Stimulated activated CD4-positive, alpha-beta T cell treated with anti-CD3 and anti-CD28 coated beads, Interleukin-1b, Interleukin-23, amount 100 ng/mL, for 1 hour (primary cell): ENCODE measurements around the gene WDR1.

Experiments used
- DNase-seq, 2 donors: peaks; one replicate each; pipeline ENCODE4 v3.0.0-alpha.2; 2020; ENCODE audit warnings: low read depth in 2 of 2

Gene WDR1

DNA sequence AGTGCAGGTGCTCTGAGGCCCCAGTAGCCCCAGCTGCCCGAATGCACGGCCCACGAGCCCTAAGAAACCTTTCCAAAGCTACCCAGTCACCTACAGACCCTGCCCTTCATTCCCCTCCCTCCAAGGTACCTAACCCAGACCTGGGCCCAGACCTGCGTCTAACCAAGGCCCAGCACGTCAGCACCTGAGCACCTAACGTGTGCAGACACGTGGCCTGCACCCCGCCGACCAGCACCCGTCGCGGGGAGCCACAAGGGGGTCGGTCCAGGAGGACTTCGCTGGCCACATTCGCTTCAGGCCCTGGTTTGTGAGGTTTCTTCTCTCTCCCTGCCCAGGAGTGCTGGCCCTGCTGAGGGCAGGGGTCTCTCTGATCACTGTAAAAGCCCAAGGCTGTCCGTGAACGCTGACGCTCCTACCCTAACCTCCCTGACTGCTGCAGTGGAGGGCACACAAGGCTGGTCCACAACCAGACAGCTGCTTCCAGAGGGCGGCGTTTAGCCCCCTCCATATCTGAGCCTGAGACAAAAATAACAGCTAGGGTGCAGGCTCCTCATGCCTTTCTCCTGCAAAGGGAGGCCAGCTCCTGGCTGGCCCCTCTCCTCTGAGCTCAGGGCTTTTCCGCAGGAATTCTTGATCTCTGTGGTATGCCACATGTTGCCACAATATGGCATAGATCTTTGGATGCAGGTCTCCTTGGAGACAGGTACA, 31.8 kb downstream of the WDR1 start:
- no peak for DNase-seq

GRCh38 chr4:10083861-10084641, 32.5 kb downstream of the WDR1 start:
- no peak for DNase-seq

GRCh38 chr4:10083331-10083771, 33.2 kb downstream of the WDR1 start:
- DNase-seq = no peak

DNA sequence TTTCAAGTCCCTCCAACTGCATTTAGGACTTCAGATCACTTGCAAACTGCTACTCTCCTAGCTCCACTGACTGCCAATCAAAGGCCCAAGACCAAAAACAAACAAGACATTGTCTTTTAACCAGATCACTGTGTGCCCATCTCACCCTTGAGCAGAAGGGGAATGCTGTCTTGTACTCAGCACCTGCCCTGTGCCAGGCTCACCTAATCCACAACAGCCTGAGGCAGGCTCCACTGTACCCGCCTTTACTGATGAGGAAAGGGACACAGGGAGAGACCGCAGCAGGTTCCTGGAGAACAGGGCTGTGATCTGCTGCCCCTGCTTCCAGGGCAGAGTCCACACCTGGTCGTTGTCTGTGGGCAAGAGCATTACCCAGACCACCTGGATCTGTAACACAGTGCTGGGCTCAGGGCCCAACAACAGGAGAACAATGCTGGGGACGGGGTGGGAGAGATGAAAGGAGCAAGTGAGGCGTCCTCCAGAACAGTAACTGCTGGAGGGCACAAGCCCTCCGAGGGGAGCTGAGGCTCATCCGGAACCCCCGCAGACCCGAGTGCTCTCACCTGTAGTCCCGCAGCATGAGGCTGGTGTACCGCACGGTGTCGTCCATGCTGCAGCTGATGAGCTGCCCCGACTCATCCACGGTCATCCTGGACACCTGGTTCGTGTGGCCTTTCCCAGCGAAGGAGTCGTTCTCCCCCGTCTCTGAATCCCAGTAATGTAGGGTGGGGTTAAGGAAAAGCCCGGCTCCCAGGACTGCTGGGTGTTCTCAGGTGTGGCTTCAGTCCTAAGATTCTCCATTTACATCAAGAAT, 33.9 kb downstream of the WDR1 start:
- no peak for DNase-seq

GRCh38 chr4:10082047-10082446, 34.6 kb downstream of the WDR1 start:
- DNase-seq = no peak

DNA sequence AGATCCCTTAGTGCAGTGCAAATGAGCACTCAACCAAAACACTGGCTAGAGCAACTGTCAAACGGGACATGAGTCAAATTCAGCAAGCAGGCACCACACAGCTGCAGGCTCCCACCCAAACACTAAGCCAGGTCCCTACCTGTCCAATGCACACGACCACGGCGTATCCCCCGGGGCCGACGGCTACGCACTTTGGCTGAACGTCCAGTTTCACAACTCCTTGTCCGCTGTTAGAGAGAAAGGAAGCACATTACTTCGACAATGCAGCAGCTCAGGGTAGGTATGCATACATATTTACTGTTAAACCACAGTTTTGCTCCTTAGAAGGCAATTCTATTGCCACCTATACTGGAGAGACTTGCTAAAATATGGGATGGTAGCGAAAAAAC, 35.4 kb downstream of the WDR1 start:
- no peak for DNase-seq

DNA sequence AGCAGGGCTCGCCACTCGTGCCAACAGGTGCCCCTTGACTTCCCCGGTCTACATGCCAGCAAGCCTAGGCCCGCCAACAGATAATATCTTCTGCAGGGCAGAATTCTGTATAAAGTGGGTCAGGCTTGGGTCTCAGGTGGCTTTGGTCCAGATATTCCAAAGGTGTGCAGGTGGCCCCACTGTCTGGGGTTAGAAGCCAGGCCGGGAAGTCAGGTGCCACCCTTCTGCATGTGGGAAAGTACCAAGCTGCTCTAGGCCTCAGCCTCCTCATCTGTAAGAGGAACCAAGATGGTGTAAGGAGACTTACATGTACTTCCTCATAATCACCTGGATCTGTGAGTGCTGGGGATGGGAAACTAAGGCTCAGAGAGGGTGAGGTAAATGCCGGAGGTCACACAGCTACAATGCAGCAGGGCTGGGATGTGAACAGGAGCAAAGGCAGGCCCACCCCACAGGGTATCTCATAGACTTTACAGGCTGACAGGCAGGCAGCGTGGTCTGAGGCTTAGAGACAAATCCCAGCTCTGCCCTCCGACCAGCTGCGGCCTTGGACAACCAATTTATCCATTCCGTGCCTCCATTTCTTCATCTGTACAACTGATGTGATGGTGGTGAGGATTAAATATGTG, 35.9 kb downstream of the WDR1 start:
- no peak for DNase-seq

DNA sequence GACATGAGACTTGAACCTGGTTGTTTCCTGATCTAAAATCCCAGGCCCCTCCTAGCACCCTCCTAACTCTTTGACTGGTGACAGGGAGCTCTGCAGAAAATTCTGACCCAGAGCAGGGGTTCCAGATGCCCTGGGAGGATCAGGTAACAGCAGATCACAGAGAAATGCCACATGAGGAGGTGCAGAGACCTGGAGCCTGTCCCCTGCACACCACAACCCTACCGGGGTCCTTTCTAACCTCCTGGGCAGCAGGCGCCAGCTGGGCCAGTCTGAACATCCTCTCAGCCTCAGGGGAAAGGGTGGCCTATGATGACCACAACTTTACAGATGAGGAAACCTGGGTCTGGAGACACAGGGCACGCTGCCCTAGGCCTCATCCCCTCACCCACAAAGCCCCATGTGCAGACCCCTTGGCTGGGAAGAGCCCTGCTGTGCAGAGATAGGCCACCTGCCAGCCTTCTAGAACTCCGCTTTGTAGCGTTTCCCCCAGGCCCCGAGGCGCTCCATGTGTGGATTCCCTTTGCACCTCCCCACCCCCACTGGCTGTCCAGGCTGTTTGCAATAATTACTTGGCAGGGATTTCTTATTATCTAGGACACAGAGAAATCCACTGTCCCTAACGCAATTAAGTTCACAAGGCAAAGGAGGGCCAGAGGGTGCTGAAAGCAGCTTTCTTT, 36.5 kb downstream of the WDR1 start:
- no peak for DNase-seq

GRCh38 chr4:10079256-10079655, 37.3 kb downstream of the WDR1 start:
- no peak for DNase-seq

DNA sequence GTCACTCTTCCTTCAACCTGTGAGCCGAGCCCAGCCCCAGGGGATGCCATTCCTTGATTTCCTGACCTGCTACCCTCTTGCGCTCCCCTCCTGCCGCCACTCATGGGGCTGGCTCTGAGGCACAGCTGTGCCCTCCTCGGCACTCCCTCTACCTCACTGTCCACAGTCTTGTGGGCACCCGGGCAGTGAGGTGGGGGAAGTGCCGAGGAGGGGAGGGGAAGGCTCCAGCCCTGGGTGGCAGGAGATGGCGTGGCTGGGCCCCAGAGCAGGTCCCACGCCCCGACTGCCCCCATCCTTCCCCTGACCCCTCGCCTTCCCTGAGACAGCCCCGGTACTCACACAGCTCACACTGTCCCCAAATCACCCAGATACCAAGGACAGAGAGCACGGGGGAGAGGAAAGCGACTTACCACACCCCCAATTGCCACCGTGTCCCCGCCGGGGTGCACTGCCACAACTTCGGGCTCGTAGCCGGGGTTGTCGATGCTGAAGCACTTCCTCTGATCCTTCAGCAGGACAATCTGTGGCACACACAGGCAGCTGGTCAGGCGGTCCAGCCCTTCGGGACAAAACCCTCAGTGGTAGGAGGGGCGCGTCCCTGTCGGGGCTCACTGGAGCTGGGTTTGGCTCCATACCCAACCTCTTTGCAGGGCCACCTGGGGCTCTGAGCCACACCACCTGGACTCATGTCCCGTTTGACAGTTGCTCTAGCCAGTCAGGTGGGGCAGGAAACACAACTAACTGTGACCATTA, 37.9 kb downstream of the WDR1 start:
- no peak for DNase-seq

DNA sequence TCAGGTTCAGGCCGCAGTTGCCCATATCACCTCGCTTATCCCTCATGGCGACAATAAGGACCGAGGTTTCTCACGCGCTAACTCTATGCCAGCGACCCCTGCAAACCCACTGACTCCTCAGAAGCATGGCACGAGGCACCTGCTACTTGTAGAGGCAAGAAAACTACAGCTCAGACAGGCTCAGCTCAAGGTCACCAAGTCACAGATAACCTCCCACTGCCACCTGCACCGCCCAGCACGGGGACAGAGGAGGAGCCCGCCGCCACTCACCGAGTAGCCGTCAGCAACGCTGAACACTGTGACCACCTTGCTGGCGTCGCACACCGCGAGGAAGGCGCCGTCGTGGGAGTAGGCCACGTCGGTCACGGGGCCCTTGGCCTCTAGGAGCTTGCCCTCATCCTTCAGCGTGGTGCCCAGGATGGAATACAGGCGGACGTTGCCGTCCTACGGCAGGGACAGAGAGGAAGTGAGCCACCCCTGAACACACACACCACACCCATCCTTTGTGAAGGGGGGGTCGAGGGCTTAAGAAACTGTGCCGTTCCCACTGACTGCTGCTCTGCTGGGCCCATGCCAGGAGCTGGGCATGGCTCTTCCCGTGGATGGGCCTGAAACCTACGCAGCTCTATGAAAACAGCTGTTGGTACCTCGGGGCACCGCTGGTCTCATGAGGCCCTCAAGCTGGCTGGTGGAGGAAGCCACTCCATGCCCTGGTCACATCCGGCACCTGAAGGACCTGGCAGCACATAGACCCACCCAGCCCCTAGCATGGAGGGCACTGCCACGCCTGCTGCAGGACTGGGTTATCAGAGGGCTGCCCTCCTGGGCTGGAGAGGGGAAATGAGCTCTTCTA, 38.9 kb downstream of the WDR1 start:
- no peak for DNase-seq

DNA sequence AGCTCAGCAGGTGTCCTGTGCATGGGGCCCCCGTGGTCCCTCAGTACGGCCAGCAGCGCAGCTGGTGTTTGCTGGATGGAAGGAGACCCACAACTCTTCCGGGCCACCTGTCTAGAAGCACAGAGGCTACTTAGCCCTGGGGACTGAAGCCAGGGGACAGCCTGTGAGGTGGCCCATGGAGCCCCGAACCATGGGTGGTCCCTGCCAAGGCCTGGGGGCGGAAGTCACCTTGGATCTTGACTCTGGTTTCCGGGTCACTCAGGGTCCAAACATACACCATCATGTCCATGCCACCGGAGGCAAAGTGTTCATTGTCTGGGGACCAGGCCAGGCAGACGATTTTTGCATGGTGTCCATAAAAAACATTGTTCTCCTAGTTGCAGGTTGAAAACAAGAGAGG, 39.5 kb downstream of the WDR1 start:
- DNase-seq = no peak

- no peak for DNase-seq
Observed at GRCh38 chr4:10075953-10076391, 40.6 kb downstream of the WDR1 start.

GRCh38 chr4:10075158-10075863, 41.3 kb downstream of the WDR1 start:
- no peak for DNase-seq

DNA sequence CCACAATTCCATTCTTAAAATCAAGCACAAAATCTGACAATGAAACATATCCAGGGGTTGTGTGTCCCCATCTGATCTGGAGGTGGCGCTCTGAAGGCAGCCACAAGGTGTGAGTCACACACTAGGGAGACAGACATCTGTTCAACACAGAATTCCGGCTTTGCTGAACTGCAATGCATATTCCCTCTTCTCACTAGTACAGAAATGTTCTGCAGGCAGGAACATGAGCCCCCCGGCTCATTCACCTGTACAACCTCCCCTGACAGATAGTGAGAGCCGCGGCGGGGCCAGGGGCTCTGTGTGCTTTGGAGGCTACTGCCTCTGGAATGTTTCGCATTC, 41.9 kb downstream of the WDR1 start:
- no peak for DNase-seq

GRCh38 chr4:10074076-10074766, 42.4 kb downstream of the WDR1 start:
- no peak for DNase-seq

GRCh38 chr4:10072420-10073017, 44.1 kb downstream of the WDR1 start:
- no peak for DNase-seq

DNA sequence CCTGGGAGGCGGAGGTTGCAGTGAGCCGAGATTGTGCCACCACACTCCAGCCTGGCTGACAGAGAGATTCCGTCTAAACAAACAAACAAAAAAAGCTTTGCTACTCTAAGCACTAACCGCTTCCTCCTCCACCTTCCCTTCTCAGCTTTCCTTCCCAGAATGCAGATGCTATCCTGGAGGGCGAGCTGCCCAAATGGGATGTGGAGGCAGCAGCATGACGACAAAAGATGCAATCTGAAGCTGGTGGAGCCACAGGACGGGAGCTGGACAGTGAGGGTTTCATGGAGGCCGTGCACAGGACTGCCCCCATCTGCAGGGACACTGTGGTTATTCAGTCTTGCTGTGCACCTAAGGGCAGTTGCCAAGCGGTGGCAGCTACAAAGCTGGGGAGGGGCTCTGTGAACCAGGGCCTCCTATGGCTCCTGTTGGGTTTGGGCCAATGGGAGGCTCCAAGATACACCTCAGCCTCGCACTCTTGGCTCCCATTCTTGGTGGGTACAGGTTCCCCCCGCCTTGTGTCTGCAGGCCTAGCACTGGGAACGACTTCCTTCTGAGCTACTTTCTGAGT, 47.4 kb downstream of the WDR1 start:
- no peak for DNase-seq
